ENCODE measurements around the gene TAF13. TPM values are rescaled to one million over a fixed set of nuclear protein-coding genes. Genes with fewer than 3 reads are reported as not detected.

The TAF13 gene
- total and polyA plus RNA-seq, 9 of the 15 experiments (the other 6 are each of a cell fraction or from before 2014, with no cell fraction given) = 14.9 to 77.2 (median 38.7) TPM

- TF ChIP-seq CREB3L1 (IDR thresholded peaks at IDR 0.05; ENCODE audit: borderline replicate concordance, low read depth) (peak; percentile 46; the same call in 1 of the 2 replicates), ZNF644 (tag; IDR thresholded peaks at IDR 0.05; ENCODE audit: low read depth) (no peak), E2F4 (CRISPR knock-in tag; IDR thresholded peaks at IDR 0.05; ENCODE audit: low read depth) (no peak), PTTG1 (tag; IDR thresholded peaks at IDR 0.05; ENCODE audit: low read depth) (no peak), L3MBTL2 (IDR thresholded peaks at IDR 0.05) (peak; percentile 66), ZNF655 (CRISPR knock-in tag; IDR thresholded peaks at IDR 0.05) (no peak), NCOR1 (IDR thresholded peaks at IDR 0.05) (no peak), ZNF133 (CRISPR knock-in tag; IDR thresholded peaks at IDR 0.05) (no peak), TBL1XR1 (IDR thresholded peaks at IDR 0.05; ENCODE audit: low read length in 2 of 2) (peak in 1 of 2 experiments; percentile 52; a peak in 1 of 4 replicates), KHSRP (IDR thresholded peaks at IDR 0.05) (no peak), SMAD1 (IDR thresholded peaks at IDR 0.05; ENCODE audit: low read depth, low read length, partially characterized antibody) (peak; percentile 71), DMBX1 (CRISPR knock-in tag; IDR thresholded peaks at IDR 0.05; ENCODE audit: borderline replicate concordance) (no peak), ZNF384 (IDR thresholded peaks at IDR 0.05; ENCODE audit: low read depth, low read length) (peak; percentile 65), ZFX (CRISPR knock-in tag; IDR thresholded peaks at IDR 0.05) (peak; percentile 64), FOXP4 (CRISPR knock-in tag; IDR thresholded peaks at IDR 0.05; ENCODE audit: borderline replicate concordance) (peak; percentile 63; the same call in 1 of the 2 replicates), CREM (IDR thresholded peaks at IDR 0.05; ENCODE audit: low read depth) (peak; percentile 70), ZNF184 (CRISPR knock-in tag; IDR thresholded peaks at IDR 0.05) (no peak), ETV5 (CRISPR knock-in tag; IDR thresholded peaks at IDR 0.05; ENCODE audit: low read depth) (peak; percentile 62; the same call in 1 of the 2 replicates), NFRKB (IDR thresholded peaks at IDR 0.05; ENCODE audit: low read depth) (peak; percentile 35), NFATC3 (IDR thresholded peaks at IDR 0.05) (peak; percentile 64; the same call in 1 of the 2 replicates), ETV1 (tag; conservative IDR thresholded peaks at IDR 0.05; ENCODE audit: low read depth) (peak; percentile 57)
These were observed 13.6 kb upstream of the TAF13 start (continued) for GRCh38 chr1:109089242-109090015.
